ENCODE measurements around the gene LYPD8. TPM values are rescaled to one million over a fixed set of nuclear protein-coding genes. Genes with fewer than 3 reads are reported as not detected.

The LYPD8 gene
- polyA plus RNA-seq, 1 donor from 2014 or later = not detected

GRCh38 chr1:248739572-248740205 is 15.9 kb downstream of the LYPD8 start:
- H3K4me2 ChIP-seq (ENCODE audit: low read length) = no peak overlapping the region
- no peaks in the 10 kb centered on the region for H3K79me2 ChIP-seq (replicated peaks; ENCODE audit: insufficient read depth, low read length)
- no peaks in the 10 kb centered on the region for H4K20me1 ChIP-seq (ENCODE audit: insufficient read depth)
- TF ChIP-seq REST (IDR thresholded peaks at IDR 0.05; ENCODE audit: borderline replicate concordance) (no peak), RAD21 (conservative IDR thresholded peaks at IDR 0.05) (no peak), MXI1 (conservative IDR thresholded peaks at IDR 0.05; ENCODE audit: poor library complexity, severe bottlenecking) (no peak), EZH2 (IDR thresholded peaks at IDR 0.05; ENCODE audit: borderline replicate concordance, insufficient read depth, low read length, poor library complexity, severe bottlenecking) (no peak), SMC3 (conservative IDR thresholded peaks at IDR 0.05; ENCODE audit: poor library complexity) (no peak), CTCF (IDR thresholded peaks at IDR 0.05; ENCODE audit: poor library complexity, severe bottlenecking) (no peak), TAF1 (IDR thresholded peaks at IDR 0.05; ENCODE audit: low read depth) (no peak), POLR2AphosphoS5 (IDR thresholded peaks at IDR 0.05) (no peak), EP300 (conservative IDR thresholded peaks at IDR 0.05; ENCODE audit: poor library complexity, severe bottlenecking) (no peak)
- H3K9me2 ChIP-seq (ENCODE audit: insufficient read depth, low read length) = no peaks in the 10 kb centered on the region
- H2AFZ ChIP-seq (ENCODE audit: low read depth, low read length) = no peak overlapping the region
- no peak overlapping the region for H3K4me3 ChIP-seq (ENCODE audit: low read length)
- H3K9ac ChIP-seq (ENCODE audit: low read length) = no peak overlapping the region
- no peaks in the 10 kb centered on the region for H3K36me3 ChIP-seq (ENCODE audit: insufficient read depth, low read length)
- H3K9me3 ChIP-seq (ENCODE audit: low read length) = no peaks in the 10 kb centered on the region
- H3F3A ChIP-seq (ENCODE audit: insufficient read depth, low read length, poor library complexity, severe bottlenecking) = no peaks in the 10 kb centered on the region
- H3K27me3 ChIP-seq (ENCODE audit: insufficient read depth, low read depth, low read length) = no peaks in the 10 kb centered on the region
- no peak overlapping the region for H3K27ac ChIP-seq (ENCODE audit: low read length)

GRCh38 chr1:248737457-248737856 is 18.1 kb downstream of the LYPD8 start:
- no peak for TF ChIP-seq TAF1 (IDR thresholded peaks at IDR 0.05; ENCODE audit: low read depth)
- no peak for TF ChIP-seq CTCF (IDR thresholded peaks at IDR 0.05; ENCODE audit: poor library complexity, severe bottlenecking)
- TF ChIP-seq EP300 (conservative IDR thresholded peaks at IDR 0.05; ENCODE audit: poor library complexity, severe bottlenecking) = no peak
- no peak for TF ChIP-seq SMC3 (conservative IDR thresholded peaks at IDR 0.05; ENCODE audit: poor library complexity)
- no peak for TF ChIP-seq POLR2AphosphoS5 (IDR thresholded peaks at IDR 0.05)
- no peak for TF ChIP-seq REST (IDR thresholded peaks at IDR 0.05; ENCODE audit: borderline replicate concordance)
- no peak for TF ChIP-seq EZH2 (IDR thresholded peaks at IDR 0.05; ENCODE audit: borderline replicate concordance, insufficient read depth, low read length, poor library complexity, severe bottlenecking)
- no peak for TF ChIP-seq RAD21 (conservative IDR thresholded peaks at IDR 0.05)
- no peak for TF ChIP-seq MXI1 (conservative IDR thresholded peaks at IDR 0.05; ENCODE audit: poor library complexity, severe bottlenecking)
- H3K9me3 ChIP-seq (ENCODE audit: low read length) = no peaks in the 10 kb centered on the region
- H3K4me3 ChIP-seq (ENCODE audit: low read length) = no peak overlapping the region
- no peaks in the 10 kb centered on the region for H3K9me2 ChIP-seq (ENCODE audit: insufficient read depth, low read length)
- H3K4me2 ChIP-seq (ENCODE audit: low read length) = no peak overlapping the region
- no peaks in the 10 kb centered on the region for H3K36me3 ChIP-seq (ENCODE audit: insufficient read depth, low read length)
- no peaks in the 10 kb centered on the region for H3K79me2 ChIP-seq (replicated peaks; ENCODE audit: insufficient read depth, low read length)
- no peaks in the 10 kb centered on the region for H3K27me3 ChIP-seq (ENCODE audit: insufficient read depth, low read depth, low read length)
- H4K20me1 ChIP-seq (ENCODE audit: insufficient read depth) = no peaks in the 10 kb centered on the region
- no peaks in the 10 kb centered on the region for H3F3A ChIP-seq (ENCODE audit: insufficient read depth, low read length, poor library complexity, severe bottlenecking)
- H3K9ac ChIP-seq (ENCODE audit: low read length) = no peak overlapping the region
- H3K27ac ChIP-seq (ENCODE audit: low read length) = no peak overlapping the region
- no peak overlapping the region for H2AFZ ChIP-seq (ENCODE audit: low read depth, low read length)
